HepG2 (cell line): ENCODE data around the gene MSMP. TPM values are rescaled to one million over a fixed set of nuclear protein-coding genes. Genes with fewer than 3 reads are reported as not detected.

ENCODE experiments used
- CREB1 ChIP-seq, 2 experiments: fragments of 450-650 bp in 1 of 2; IDR thresholded peaks; 2 replicates each; pipeline ENCODE4 v1.6.1; 2016 to 2017; ENCODE audit warnings: control low read depth in 1 of 2, mild to moderate bottlenecking in 1 of 2, missing compliant biosample characterization in 1 of 2, missing genetic modification characterization in 1 of 2
- HNRNPLL ChIP-seq: fragments of 200-400 bp; formaldehyde crosslinking; IDR thresholded peaks from 2 replicates; pipeline ENCODE4 v1.6.1; 2017; ENCODE audit warnings: mild to moderate bottlenecking, low read depth, low read length; ENCODE audit not compliant: poor library complexity, severe bottlenecking
- JUNB ChIP-seq: sonication (generic); formaldehyde crosslinking; IDR thresholded peaks from 2 replicates; pipeline ENCODE4 v1.8.0; 2022; ENCODE audit warnings: missing genetic modification reagents, mild to moderate bottlenecking, borderline replicate concordance
- NFAT5 ChIP-seq: sonication (generic); formaldehyde crosslinking; IDR thresholded peaks from 2 replicates; pipeline ENCODE4 v1.4.0; 2020; ENCODE audit warnings: missing genetic modification reagents
- RFX3 ChIP-seq: IDR thresholded peaks from 2 replicates; pipeline ENCODE4 v1.6.1; 2016; ENCODE audit warnings: missing biosample characterization, missing genetic modification reagents
- SOX6 ChIP-seq, 2 experiments: fragments of 450-650 bp in 1 of 2; sonication (generic) in 1 of 2; formaldehyde crosslinking in 1 of 2; IDR thresholded peaks; 2 replicates each; pipeline versions ENCODE4 v1.4.0 to v1.6.1; 2017 to 2020; ENCODE audit warnings: antibody characterized with exemption in 1 of 2, mild to moderate bottlenecking in 1 of 2, missing genetic modification reagents in 1 of 2
- TBP ChIP-seq: sonication (generic); formaldehyde crosslinking; IDR thresholded peaks from 2 replicates; pipeline ENCODE4 v1.5.0; 2020; ENCODE audit warnings: missing genetic modification reagents
- TOPORS ChIP-seq: sonication (generic); formaldehyde crosslinking; IDR thresholded peaks from 2 replicates; pipeline ENCODE4 v1.8.0; 2023; ENCODE audit warnings: mild to moderate bottlenecking, missing genetic modification reagents
- ZHX2 ChIP-seq, 2 experiments: sonication (generic) in 1 of 2; formaldehyde crosslinking in 1 of 2; IDR thresholded peaks; 2 replicates each; pipeline versions ENCODE4 v1.6.1 to v1.9.0; 2014 to 2022; ENCODE audit warnings: antibody characterized with exemption in 1 of 2, borderline replicate concordance in 1 of 2, inconsistent platforms in 1 of 2, low read depth in 1 of 2, missing genetic modification reagents in 1 of 2
- ZNF143 ChIP-seq: sonication (generic); formaldehyde crosslinking; IDR thresholded peaks from 2 replicates; pipeline ENCODE4 v1.4.0; 2020; ENCODE audit warnings: missing genetic modification reagents
- ZNF770 ChIP-seq: sonication (generic); formaldehyde crosslinking; IDR thresholded peaks from 2 replicates; pipeline ENCODE4 v1.5.0; 2020; ENCODE audit warnings: mild to moderate bottlenecking, missing genetic modification reagents
- ZNF784 ChIP-seq: sonication (generic); formaldehyde crosslinking; IDR thresholded peaks from 2 replicates; pipeline ENCODE4 v1.5.1; 2020; ENCODE audit warnings: missing genetic modification reagents, mild to moderate bottlenecking, borderline replicate concordance
- ZSCAN12 ChIP-seq: sonication (generic); formaldehyde crosslinking; IDR thresholded peaks from 2 replicates; pipeline ENCODE4 v1.9.0; 2021; ENCODE audit warnings: mild to moderate bottlenecking, missing genetic modification reagents
- polyA plus RNA-seq, 8 experiments: library from polyadenylated mRNA; depleted of rRNA in 3 of 8; stranded (reverse) in 7 of 8; unstranded in 1 of 8; fragments of >200 nt; fragmentation: Illumina TruSeq in 4 of 8; extraction: Trizol in 4 of 8; gene quantifications; 2 replicates each; pipeline versions ENCODE4 v1.2.1 to v1.2.3, GENCODE V29; 2011 to 2016; ENCODE audit warnings: low read depth in 4 of 8, missing spikeins in 1 of 8, mixed read lengths in 1 of 8; ENCODE audit not compliant: insufficient read depth in 1 of 8
- total RNA-seq, 5 experiments: library from RNA; depleted of rRNA; stranded (reverse); fragments of >200 nt; fragmentation: Illumina TruSeq; extraction: Trizol; gene quantifications; 2 replicates each; pipeline ENCODE4 v1.2.3, GENCODE V29; 2016; ENCODE audit warnings: low read depth in 1 of 5

MSMP gene
- total and polyA plus RNA-seq, 2 of the 13 experiments (the other 11 are each of a cell fraction or from before 2014, with no cell fraction given), result 0.24 to 0.46 TPM

- TF ChIP-seq ZHX2 (IDR thresholded peaks at IDR 0.05; ENCODE audit: low read depth) (no peak), ZHX2 (CRISPR knock-in tag; IDR thresholded peaks at IDR 0.05; ENCODE audit: borderline replicate concordance) (0 out of 2 replicates have a peak, but pooled peaks have one; percentile 28), TOPORS (no peak), NFAT5 (CRISPR knock-in tag) (0 out of 2 replicates have a peak, but pooled peaks have one; percentile 50), SOX6 (IDR thresholded peaks at IDR 0.05) (no peak), SOX6 (CRISPR knock-in tag; IDR thresholded peaks at IDR 0.05) (0 out of 2 replicates have a peak, but pooled peaks have one; percentile 17), CREB1 (IDR thresholded peaks at IDR 0.05) (no peak), CREB1 (CRISPR knock-in tag; IDR thresholded peaks at IDR 0.05) (no peak), HNRNPLL (no peak), ZSCAN12 (CRISPR knock-in tag) (0 out of 2 replicates have a peak, but pooled peaks have one; percentile 27), ZNF784 (CRISPR knock-in tag) (peak; percentile 2; the same call in 1 of the 2 replicates), TBP (CRISPR knock-in tag) (no peak), ZNF770 (CRISPR knock-in tag) (no peak), JUNB (no peak), ZNF143 (CRISPR knock-in tag) (0 out of 2 replicates have a peak, but pooled peaks have one; percentile 2), RFX3 (CRISPR knock-in tag) (no peak)
Observed at GRCh38 chr9:35748242-35748857, 5.7 kb downstream of the MSMP start (continued).
